Suprapubic skin (tissue), 4 donors: ENCODE measurements around the gene RIC3.

Experiments
- POLR2A ChIP-seq, 2 donors: fragments of 450-650 bp; IDR thresholded peaks; one replicate each; pipeline ENCODE4 v1.6.1; 2017; ENCODE audit warnings: antibody characterized with exemption in 2 of 2, mild to moderate bottlenecking in 2 of 2, moderate library complexity in 2 of 2
- POLR2AphosphoS5 ChIP-seq, 3 donors: sonication (generic); formaldehyde crosslinking; IDR thresholded peaks; one replicate each; pipeline ENCODE4 v1.6.1; 2017; ENCODE audit warnings: antibody characterized with exemption in 3 of 3
- TF ChIP-seq, protein P1 (sequence below), 2 donors: fragments of 200-600 bp in 1 of 2; fragments of 450-650 bp in 1 of 2; sonication (generic) in 1 of 2; IDR thresholded peaks; one replicate each; pipeline ENCODE4 v1.5.1; 2016 to 2019; ENCODE audit warnings: antibody characterized with exemption in 2 of 2, mild to moderate bottlenecking in 1 of 2, moderate library complexity in 1 of 2

DNA sequence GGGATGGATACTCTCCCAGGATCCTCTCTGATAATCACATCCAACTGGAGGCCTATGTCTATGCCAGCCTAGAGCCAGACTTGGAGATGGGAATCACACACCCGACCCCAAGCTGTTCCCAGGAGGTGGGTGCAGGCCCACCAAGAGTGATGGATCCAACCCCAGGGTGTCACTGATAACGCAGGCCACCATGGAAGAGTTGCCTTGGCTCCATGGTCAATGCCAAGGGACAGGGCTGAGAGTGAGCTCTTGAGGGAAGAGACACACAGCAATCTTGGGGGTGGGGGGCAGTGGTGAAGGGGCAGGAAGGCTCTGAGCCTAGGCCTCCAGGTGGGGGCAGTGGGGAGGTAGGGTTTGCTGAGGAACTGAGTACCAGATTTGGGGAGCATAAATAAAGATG lies 70.9 kb downstream of the RIC3 start:
- TF ChIP-seq POLR2AphosphoS5 (IDR thresholded peaks at IDR 0.05) (no peak), POLR2A (IDR thresholded peaks at IDR 0.05) (no peak)
- TF ChIP-seq, protein P1, sequence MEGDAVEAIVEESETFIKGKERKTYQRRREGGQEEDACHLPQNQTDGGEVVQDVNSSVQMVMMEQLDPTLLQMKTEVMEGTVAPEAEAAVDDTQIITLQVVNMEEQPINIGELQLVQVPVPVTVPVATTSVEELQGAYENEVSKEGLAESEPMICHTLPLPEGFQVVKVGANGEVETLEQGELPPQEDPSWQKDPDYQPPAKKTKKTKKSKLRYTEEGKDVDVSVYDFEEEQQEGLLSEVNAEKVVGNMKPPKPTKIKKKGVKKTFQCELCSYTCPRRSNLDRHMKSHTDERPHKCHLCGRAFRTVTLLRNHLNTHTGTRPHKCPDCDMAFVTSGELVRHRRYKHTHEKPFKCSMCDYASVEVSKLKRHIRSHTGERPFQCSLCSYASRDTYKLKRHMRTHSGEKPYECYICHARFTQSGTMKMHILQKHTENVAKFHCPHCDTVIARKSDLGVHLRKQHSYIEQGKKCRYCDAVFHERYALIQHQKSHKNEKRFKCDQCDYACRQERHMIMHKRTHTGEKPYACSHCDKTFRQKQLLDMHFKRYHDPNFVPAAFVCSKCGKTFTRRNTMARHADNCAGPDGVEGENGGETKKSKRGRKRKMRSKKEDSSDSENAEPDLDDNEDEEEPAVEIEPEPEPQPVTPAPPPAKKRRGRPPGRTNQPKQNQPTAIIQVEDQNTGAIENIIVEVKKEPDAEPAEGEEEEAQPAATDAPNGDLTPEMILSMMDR (IDR thresholded peaks at IDR 0.05) = no peak
